RCC 7860 (cell line): ENCODE results near the gene KCNQ5.
A peak's percentile ranks its signal among the peaks of the same experiment; 100 is the strongest.

Experiments
- DNase-seq: peaks from one replicate; pipeline ENCODE4 v3.0.0-alpha.2; 2015; ENCODE audit warnings: low spot score
- FAIRE-seq: peaks from 2 replicates; lab custom pipeline; 2012; peaks lifted over from hg19 to GRCh38; lab: Jason Lieb, UNC

The KCNQ5 gene

GRCh38 chr6:73081955-73082354 lies 460.1 kb downstream of the KCNQ5 start:
- FAIRE-seq (no peak), DNase-seq (no peak)

- no peak for DNase-seq
- FAIRE-seq, result no peak
Measured at GRCh38 chr6:73083886-73084285, 462.0 kb downstream of the KCNQ5 start.

GRCh38 chr6:73085443-73085871 lies 463.6 kb downstream of the KCNQ5 start:
- DNase-seq (no peak), FAIRE-seq (no peak)

- no peak for DNase-seq
- FAIRE-seq, result no peak
Measured at GRCh38 chr6:73086726-73087125, 464.9 kb downstream of the KCNQ5 start.

GRCh38 chr6:73088138-73088813 lies 466.4 kb downstream of the KCNQ5 start:
- FAIRE-seq (no peak), DNase-seq (no peak)

GRCh38 chr6:73104921-73105320 lies 483.1 kb downstream of the KCNQ5 start:
- no peak for DNase-seq
- no peak for FAIRE-seq

GRCh38 chr6:73107016-73107415 lies 485.2 kb downstream of the KCNQ5 start:
- DNase-seq (no peak), FAIRE-seq (no peak)

- no peak for DNase-seq
Measured at GRCh38 chr6:73108949-73109348, 487.1 kb downstream of the KCNQ5 start.

GRCh38 chr6:73109659-73110058 lies 487.8 kb downstream of the KCNQ5 start:
- FAIRE-seq, result no peak
- peak; percentile 41 for DNase-seq

More at GRCh38 chr6:73108949-73109348, 487.1 kb downstream of the KCNQ5 start:
- no peak for FAIRE-seq

- FAIRE-seq (no peak), DNase-seq (no peak)
Measured at GRCh38 chr6:73116330-73116729, 494.5 kb downstream of the KCNQ5 start.

GRCh38 chr6:73121421-73121993 lies 499.6 kb downstream of the KCNQ5 start:
- DNase-seq (peak; percentile 62), FAIRE-seq (no peak)

- FAIRE-seq, result no peak
- DNase-seq, result no peak
Measured at GRCh38 chr6:73123632-73124329, 501.9 kb downstream of the KCNQ5 start.

- FAIRE-seq (no peak), DNase-seq (peak; percentile 49)
Measured at GRCh38 chr6:73129653-73130443, 508.0 kb downstream of the KCNQ5 start.

- FAIRE-seq, result no peak
- no peak for DNase-seq
Measured at GRCh38 chr6:73131706-73132105, 509.8 kb downstream of the KCNQ5 start.

- DNase-seq (peak; percentile 11), FAIRE-seq (no peak)
Measured at GRCh38 chr6:73134588-73134987, 512.7 kb downstream of the KCNQ5 start.

- DNase-seq (no peak), FAIRE-seq (no peak)
Measured at GRCh38 chr6:73139681-73140383, 518.0 kb downstream of the KCNQ5 start.

- DNase-seq, result no peak
- FAIRE-seq, result no peak
Measured at GRCh38 chr6:73143551-73143950, 521.7 kb downstream of the KCNQ5 start.

- FAIRE-seq, result no peak
- no peak for DNase-seq
Measured at GRCh38 chr6:73144516-73144915, 522.7 kb downstream of the KCNQ5 start.

GRCh38 chr6:73145690-73146089 lies 523.8 kb downstream of the KCNQ5 start:
- FAIRE-seq (no peak), DNase-seq (no peak)

- no peak for DNase-seq
- FAIRE-seq, result no peak
Measured at GRCh38 chr6:73151732-73152131, 529.9 kb downstream of the KCNQ5 start.

- FAIRE-seq, result no peak
Measured at GRCh38 chr6:73152556-73152955, 530.7 kb downstream of the KCNQ5 start.

More at GRCh38 chr6:73152556-73152955, 530.7 kb downstream of the KCNQ5 start:
- DNase-seq, result no peak
